ENCODE measurements around the gene DHRS7B.

DHRS7B gene

DNA sequence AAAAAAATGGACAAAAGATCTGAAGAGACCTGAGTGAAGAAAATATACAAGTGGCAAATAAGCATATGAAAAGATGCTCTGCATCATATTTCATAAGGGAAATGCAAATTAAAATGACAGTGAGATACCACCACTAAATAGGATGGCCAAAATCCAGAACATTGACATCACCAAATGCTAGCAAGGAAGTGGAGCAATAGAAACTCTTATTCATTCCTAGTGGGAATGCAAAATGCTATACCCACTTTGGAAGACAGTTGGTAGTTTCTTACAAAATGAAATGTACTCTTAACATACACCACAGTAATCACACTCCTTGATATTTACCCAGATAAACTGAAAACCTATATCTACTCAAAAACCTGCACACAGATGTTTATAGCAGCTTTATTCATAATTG lies 33.6 kb downstream of the DHRS7B start:
- DNase-seq: no peak

DNA sequence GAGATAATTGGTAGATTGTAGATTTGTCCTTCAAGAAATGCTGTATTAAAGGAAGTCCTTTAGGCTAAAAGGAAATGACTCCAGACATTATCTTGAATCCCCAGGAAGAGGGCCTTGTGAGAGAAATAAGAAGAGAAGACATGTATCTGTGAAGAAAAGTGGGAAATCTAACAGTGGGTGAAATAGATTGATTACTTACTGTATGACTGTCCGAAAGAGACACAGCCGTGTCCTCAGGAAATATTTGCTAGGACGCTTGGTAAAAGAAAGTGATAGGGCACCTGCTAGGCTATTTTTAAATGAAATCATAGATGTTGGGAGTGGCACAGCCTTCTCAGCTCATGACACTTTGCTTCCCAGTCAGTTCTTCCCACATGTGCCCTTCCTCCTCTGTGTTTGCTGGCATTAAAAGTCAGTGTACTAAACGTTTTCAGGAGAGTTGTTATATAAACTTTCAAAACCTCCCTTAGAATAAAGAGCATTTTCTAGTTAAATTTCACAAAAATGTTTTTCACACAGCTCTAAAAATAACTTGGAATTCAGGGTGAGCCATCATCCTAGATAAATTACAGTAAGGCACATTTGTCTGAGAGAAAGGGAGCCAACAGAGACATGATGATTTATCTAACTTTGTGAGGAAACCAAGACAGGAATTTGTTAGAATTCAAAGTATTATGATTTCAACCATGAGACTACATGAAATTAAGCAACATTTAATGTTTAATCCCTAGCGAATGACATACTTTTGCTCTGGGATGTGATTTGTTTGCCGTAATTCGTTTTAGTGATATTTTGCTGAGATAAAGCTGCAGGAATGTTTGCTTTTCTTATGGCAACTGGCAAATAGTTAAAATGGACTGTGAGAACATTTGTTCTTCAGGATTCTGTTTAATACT lies 35.0 kb downstream of the DHRS7B start:
- DNase-seq: no peak

DNA sequence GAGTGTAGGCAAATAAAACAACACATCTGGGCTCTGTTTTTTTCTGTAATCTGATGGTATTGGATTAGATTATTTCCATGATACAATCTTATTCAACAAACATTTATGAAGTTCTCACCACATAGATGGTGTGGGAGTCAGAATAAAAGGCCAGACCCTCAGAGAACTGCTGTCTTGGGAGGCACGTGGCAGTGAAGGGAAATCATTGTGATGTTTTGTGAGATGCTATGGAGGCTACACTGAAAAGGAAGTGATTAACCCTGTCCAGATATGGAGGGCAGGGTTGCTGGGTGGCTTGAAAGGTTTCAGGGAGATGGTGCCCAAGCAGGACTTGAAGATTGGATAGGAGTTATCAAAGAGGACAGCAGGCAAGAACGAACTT lies 35.6 kb downstream of the DHRS7B start:
- DNase-seq: no peak

- no peak for DNase-seq
Observed at GRCh38 chr17:21163101-21163500, 36.3 kb downstream of the DHRS7B start.

DNA sequence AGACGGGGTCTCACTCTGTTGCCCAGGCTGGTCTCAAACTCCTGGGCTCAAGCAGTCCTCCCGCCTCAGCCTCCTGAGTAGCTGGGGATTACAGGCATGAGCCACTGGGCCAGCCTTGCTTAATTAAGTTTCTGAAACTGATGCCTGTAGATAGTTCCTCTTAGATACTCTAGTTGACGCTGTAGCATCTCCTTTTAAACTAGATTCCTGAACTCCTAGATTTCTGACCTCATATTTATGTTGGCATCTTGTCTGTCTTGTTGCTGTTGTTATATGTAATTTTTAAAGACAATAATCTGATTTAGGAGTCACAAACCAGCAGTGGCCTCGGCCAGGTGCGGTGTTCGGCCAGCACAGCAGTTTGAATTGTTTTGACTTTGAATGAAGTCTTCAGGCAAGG lies 37.5 kb downstream of the DHRS7B start:
- no peak for DNase-seq

- DNase-seq: no peak
Observed at GRCh38 chr17:21164620-21165019, 37.9 kb downstream of the DHRS7B start.

DNA sequence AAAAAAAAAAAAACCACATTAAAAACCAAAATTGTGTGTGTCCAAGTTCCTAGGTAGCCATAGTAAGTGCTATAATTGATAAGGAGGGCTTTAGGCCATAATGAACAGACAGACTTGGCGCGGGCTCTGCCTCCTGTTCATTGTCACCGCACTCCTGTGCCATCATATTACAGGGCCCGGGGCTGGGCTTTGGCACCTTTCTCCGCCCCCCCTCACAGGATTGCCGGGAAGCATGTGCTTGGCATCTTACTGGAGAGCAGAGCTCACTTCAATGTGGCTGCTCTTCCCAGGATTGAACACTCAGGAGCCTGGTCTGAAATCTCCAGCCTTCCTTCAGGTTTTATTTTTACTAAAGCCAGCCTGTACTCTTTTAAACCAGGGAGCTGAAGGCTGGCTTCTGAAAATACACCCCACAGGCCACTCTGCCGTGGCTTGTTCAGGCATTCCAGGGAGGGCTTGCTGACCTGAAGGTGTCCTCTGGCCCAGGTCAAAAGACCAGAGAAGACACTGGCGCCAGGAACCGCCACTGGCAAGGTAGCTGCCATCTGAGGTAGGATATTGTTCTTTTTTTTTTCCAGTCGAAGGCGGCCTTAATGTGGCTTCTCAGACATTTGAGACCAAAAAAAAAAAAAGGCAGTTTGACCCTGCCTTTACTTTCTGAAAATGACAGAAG lies 39.3 kb downstream of the DHRS7B start:
- DNase-seq: no peak

GRCh38 chr17:21166595-21167210 lies 39.9 kb downstream of the DHRS7B start:
- no peak for DNase-seq

- DNase-seq: no peak
Observed at GRCh38 chr17:21167303-21167702, 40.5 kb downstream of the DHRS7B start.

DNA sequence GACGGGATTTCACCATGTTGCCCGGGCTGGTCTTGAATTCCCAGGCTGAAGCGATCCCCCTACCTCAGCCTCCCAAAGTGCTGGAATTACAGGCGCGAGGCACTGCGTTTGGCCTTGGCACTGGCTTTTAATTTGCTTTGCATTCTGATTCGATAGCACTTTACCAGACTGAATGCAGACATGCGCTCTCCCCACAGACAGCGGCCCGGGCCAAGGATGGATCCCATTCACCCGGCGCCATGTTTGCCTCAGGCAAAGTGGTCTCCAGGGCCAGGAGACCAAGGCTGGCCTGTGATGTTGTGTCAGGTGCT lies 41.7 kb downstream of the DHRS7B start:
- DNase-seq: no peak

DNA sequence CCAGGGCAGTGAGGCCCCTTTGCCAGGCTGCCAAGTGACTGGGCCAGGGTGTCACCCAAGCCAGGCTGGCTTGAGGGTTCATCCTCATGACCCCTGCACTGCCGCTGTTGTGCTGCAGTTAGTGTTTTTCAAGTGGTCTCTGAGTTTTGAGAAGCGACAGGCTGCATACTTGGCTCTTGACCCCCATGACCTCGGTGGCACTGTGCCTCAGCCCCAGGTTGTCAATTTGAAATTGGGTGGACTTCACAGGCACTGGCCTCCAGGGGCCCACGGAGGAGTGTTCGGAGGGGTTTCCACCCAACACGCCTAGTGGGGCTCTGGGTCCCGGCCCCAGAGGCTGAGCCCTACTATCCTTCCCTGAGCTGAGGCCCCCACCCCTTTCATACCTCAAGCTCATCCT lies 42.7 kb downstream of the DHRS7B start:
- no peak for DNase-seq

DNA sequence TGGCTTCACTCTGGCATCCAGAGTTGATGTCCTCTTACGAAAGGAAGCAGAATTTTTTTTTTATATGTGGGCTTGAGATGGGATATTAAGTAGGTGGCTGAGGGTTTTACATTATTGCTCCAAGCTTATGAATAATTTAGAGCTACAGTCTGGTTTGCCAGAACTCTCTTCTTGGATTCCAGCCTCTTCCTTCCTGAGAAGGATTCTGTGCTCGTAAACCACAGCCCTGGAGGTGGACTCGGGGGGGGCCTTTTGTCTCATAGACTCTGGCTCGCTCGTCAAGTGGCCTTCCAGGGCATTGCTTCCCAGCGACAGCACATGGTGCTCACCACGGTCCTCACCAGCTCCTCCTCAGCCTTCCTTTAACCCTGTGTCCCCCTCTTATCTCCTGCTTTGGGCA lies 44.0 kb downstream of the DHRS7B start:
- no peak for DNase-seq

DNA sequence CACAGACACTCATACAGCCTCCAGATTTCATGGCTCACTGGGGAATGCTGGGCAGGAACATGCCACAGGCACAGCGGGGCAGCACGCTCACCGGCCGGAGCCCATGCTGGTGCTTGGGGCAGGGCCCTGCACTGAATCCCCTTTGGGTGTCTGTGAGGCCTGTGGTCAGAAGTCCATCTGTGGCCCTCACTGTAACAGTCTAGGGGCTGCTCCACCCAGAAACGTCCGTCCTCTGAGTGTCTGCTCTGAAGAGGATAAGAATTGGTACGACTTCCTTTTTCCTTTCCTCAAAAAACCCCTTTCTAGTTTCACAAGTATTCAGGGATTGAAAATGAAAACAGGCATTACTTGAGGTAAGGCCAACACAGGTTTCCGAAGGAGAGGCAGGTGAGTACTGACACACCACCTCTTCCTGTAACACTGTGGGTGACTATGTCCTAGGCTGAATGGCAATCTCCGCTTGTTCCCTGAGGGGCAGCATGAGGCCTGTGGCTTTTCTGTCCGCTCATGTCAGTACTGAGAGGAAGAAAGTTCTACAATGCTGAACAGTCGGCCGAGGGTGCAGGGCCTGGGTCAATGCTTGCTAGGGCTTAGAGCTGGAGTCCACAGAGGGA lies 44.7 kb downstream of the DHRS7B start:
- no peak for DNase-seq

- no peak for DNase-seq
Observed at GRCh38 chr17:21171970-21172510, 45.3 kb downstream of the DHRS7B start.

DNA sequence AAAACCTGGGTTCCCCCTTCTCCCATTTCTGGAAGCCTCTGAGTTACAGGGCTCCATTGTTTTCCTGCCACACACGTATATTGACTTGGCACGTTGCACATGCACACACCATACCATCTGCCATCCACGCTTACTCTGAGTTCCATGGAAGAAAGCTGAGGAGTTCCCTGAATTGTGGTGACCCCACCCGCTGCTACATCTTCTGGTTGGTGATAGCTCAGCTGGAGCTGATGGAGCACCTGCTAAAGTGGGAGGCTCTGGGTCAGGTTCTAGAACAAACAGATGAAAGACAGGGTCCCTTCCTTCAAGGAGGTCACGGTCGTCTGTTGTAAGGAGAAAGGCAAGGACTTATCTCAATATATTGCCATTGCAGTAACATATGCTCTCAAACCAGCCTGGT lies 46.1 kb downstream of the DHRS7B start:
- DNase-seq: no peak

DNA sequence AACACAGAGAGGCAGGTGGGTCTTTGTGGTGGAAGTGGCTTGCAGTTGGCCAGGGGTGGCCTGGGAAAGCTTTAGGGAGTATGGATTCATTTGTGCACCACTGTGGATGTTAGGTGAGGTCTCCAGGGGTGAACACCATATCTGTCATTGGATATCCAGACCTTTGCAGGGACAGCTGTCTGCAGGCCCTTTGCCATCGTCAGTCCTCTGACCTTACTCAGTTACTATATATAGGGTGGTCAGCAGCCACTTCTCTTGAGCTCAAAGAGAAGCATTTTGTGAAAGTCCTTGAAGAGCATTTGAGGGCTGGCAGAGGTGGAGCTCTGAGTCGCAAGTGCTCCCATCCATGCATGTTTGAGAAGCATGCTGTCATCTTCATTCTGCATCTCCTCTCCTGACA lies 46.8 kb downstream of the DHRS7B start:
- no peak for DNase-seq

DNA sequence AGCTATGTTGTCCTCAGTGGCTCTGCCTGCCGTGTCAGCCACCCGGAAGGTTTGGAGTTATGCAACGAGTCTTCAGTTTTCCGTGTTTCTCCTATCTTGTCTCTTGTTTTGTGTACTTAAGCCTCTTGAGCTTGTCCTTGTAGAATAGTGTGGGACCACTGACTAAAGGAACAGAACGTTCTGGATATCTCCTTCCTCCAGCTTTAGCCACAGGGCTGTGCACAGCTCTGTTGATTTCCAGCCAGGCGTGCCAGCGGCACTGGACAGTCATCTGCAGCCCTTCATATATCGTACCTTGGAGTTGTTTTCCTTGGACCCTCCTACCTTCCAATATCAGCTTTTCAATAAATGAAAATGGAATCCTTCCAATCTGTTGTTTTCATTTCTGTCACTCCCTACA lies 47.4 kb downstream of the DHRS7B start:
- no peak for DNase-seq

- DNase-seq: no peak
Observed at GRCh38 chr17:21174713-21175112, 47.9 kb downstream of the DHRS7B start.

GRCh38 chr17:21176773-21177395 lies 50.1 kb downstream of the DHRS7B start:
- DNase-seq: no peak

DNA sequence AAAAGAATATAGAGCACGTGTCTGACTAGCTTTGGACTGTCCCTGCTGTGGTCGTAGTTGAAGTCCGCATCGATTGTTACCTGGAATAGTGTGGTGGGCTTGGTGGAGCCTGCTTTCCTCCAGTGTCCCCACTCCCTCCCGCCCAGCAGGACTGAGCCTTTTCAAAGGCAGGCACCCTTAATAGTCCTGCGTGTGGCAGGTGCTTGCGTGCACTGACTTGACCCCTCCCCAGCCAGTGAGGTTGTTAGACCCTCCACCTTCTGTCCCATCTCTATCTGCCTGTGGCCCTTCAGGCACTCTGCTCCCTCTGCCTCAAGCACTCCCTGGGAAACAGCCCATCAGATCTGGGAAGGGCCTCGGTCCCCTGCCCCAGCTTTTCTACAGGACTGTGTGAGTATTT lies 50.6 kb downstream of the DHRS7B start:
- DNase-seq: no peak

DNA sequence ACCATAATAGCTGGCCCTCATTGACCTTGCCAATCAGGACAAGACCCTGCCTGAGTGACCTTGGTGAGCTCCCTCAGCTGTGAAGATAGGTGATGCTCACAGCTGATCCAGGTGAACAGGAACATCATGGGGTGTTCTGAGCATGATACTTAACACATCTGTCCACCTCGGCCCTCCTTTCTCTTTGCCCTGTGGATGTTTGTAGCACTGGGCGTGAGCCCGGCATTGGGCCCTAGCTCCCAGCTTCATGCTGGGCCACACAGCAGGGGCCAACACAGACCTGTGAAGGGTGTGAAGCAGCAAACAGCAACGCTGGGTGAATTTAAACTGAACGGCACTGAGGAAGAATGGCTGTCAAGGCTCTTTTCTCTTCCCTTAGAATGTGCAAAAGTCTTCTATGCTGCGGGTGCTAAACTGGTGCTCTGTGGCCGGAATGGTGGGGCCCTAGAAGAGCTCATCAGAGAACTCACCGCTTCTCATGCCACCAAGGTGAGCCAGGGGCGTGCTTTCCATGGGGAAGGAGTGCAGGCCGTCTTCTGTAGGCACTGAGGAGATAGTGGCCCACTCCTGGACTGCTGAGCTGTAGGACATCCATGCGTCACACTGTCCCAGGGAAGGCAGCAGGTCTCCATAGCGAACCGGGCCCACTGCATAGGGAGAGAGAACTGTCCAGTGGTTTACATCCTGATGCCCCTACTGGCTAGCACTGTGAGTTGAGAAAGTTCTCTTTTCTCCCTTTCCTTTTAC lies 51.3 kb downstream of the DHRS7B start:
- no peak for DNase-seq

DNA sequence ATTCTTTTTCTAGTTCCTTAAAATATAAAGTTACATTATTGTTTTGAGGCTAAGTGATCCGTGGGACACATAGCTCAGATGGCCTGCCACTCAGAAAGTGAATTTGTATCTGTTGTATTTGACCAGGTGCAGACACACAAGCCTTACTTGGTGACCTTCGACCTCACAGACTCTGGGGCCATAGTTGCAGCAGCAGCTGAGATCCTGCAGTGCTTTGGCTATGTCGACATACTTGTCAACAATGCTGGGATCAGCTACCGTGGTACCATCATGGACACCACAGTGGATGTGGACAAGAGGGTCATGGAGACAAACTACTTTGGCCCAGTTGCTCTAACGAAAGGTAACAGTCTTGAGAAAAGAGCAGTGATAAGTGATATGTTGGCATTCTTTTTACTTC lies 56.7 kb downstream of the DHRS7B start:
- no peak for DNase-seq
